Suprapubic skin (tissue), 3 donors: ENCODE results near the gene C1D.

Experiments used
- CTCF ChIP-seq, 2 donors: fragments of 200-600 bp in 1 of 2; fragments of 450-650 bp in 1 of 2; sonication (generic) in 1 of 2; IDR thresholded peaks; one replicate each; pipeline ENCODE4 v1.5.1; 2016 to 2019; ENCODE audit warnings: antibody characterized with exemption in 2 of 2, mild to moderate bottlenecking in 1 of 2, moderate library complexity in 1 of 2
- EP300 ChIP-seq: sonication (generic); formaldehyde crosslinking; IDR thresholded peaks from one replicate; pipeline ENCODE4 v1.6.1; 2017; ENCODE audit warnings: antibody characterized with exemption
- POLR2A ChIP-seq, 2 donors: fragments of 450-650 bp; IDR thresholded peaks; one replicate each; pipeline ENCODE4 v1.6.1; 2017; ENCODE audit warnings: antibody characterized with exemption in 2 of 2, mild to moderate bottlenecking in 2 of 2, moderate library complexity in 2 of 2

- TF ChIP-seq CTCF (IDR thresholded peaks at IDR 0.05): peak; percentile 36 to 54
- TF ChIP-seq POLR2A (IDR thresholded peaks at IDR 0.05): no peak
- no peak for TF ChIP-seq EP300
Measured at GRCh38 chr2:68031542-68032160, 31.2 kb downstream of the C1D start.
